GM12801 (cell line): ENCODE measurements around the gene CLRN1.

Experiments used
- CTCF ChIP-seq: IDR thresholded peaks from one replicate; pipeline ENCODE4 v1.5.1; 2011; ENCODE audit warnings: control low read depth; ENCODE audit not compliant: insufficient read length; ENCODE audit errors: extremely low read depth

CLRN1 gene

DNA sequence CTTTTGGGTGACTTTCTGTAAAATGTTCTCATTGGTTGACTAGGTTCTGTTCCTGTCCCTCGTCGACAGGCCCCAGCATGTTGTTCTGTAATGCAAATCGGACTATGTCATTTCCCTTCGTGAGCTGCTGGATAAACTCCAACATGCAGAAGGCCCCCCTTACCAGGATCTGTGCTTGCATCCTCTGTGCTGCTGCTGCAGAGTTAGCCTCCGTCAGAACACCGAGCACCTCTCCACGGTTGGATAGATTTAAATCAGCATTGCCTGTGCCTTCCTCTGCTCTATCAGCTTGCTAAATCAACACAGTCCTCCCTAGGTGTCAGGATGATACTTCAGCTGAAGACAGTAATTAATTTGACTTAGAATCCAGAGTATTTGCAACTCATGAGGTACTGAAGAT lies 54.6 kb downstream of the CLRN1 start:
- TF ChIP-seq CTCF: no peak

DNA sequence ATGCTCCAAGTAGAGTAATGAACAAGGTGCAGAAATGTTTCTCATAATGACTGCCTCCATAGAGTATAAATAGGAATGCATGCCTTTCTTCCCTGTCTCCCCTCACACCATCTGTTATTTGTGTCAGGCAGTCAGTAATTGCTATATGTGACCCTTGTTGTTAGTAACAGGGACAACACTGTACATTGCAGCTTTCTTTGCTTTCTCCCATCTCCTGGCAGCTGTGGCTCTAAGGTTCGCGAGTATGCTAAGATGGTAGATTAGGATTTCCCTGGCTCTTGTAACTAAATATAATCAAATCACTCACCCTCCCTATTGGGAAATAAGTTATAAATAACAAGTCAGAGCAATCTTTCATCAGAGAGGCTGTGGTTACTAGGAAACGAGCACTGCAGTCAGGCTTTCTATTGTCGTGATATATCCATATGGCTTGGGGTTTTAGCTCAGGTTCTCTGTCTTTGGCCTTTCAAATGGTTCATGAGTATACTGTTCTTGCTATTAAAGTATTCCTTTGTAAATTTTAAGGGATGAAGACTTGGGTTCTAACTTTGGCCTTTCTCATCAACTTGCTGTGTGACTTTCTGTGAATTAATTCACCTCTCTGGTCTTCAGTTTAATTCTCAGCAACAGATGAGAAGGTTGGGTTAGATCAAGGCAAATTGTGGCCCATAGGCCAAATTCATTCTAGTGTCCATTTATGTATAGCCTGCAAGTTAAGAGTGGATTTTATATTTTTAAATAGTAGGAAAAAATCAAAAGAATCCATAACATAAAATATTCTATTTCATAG lies 59.2 kb downstream of the CLRN1 start:
- TF ChIP-seq CTCF: no peak

DNA sequence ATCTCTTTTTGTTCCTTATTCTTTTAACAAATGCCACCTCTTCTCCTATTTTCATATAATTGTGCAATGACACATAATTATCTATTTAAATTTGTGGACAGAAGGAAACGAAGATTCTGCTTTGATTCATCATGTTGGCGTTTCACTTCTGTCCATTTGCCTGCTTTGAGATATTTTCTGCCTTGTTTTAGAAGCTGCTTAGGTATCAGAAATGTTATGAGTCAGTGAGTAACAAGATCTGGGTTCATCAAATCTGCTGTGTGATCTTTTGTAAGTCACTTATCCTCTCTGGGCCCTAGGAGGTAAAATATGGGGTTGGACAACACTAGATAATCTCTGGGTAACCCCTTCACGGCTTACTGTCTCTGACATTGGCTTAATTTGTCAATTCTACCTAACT lies 60.0 kb downstream of the CLRN1 start:
- no peak for TF ChIP-seq CTCF

DNA sequence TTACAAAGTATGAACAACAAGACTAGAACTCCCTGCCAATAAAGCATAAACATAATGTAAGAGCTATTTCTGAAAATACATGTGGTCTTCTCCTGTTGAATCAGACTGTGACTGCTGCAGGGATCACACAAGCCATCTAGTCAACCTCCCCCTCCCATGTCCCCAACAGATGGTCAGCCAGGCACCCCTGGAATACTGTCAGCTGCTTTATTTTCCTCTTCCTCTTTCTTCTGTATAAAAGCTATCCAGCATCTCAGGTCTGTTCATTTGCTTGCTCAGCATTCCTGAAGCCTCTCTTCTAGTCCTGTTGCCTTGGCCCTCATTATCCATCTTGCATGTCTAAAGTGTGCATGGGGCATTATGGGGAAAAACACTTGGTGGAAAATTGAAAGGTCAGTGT lies 60.8 kb downstream of the CLRN1 start:
- no peak for TF ChIP-seq CTCF

DNA sequence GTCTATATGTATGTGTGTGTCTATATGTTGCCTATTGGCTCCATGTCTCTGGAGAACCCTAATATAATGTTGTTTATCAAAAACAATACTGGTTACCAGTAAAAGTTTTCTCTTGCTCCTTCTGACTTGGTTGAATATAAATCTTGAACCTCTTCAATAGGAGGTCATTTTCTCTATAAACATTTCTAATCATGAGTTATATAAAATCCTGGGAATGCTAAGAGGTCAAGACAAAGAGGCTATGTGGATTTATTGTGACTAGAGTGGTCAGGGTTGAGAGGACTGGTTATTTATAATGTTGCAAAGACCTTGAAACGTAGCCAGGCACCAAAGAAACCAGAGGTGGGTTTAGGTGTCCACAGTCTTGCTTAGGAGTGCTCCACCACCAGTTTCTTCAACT lies 66.1 kb downstream of the CLRN1 start:
- TF ChIP-seq CTCF: no peak

DNA sequence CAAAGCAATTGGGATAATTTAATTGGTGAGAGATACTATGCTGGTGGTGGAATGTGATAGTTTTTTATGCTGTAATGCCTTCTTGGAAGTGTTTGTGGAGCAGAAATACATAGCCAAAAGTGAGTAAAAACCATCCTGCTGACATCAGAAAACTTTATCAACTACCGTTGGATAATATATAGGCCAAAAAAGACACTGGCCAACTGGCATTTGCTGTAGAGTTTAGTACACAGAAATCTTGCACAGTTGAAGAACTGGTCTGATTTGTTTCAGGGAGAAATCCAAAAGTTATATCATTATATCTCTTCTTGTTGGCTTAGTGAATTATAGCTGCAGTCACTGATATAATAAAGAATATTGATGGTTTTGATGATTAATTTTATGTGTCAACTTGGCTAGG lies 66.8 kb downstream of the CLRN1 start:
- TF ChIP-seq CTCF: no peak

GRCh38 chr3:150905339-150905738 lies 67.2 kb downstream of the CLRN1 start, which contains the start of gene MINDY4B:
Gene MINDY4B, minus strand, starts transcription at chr3:150905439. Its CDS starts 0 bp downstream, at chr3:150905439.
- TF ChIP-seq CTCF: no peak
